VCaP (cell line): ENCODE measurements around the gene GRIA1.

ENCODE experiments used
- H3K27ac ChIP-seq: fragments of 450-650 bp; 2 replicates; pipeline ENCODE4 v1.5.1; 2017
- TF ChIP-seq, protein P1 (sequence below): fragments of 450-650 bp; conservative IDR thresholded peaks from 2 replicates; pipeline ENCODE4 v1.5.1; 2017; ENCODE audit warnings: mild to moderate bottlenecking, moderate library complexity

The GRIA1 gene

DNA sequence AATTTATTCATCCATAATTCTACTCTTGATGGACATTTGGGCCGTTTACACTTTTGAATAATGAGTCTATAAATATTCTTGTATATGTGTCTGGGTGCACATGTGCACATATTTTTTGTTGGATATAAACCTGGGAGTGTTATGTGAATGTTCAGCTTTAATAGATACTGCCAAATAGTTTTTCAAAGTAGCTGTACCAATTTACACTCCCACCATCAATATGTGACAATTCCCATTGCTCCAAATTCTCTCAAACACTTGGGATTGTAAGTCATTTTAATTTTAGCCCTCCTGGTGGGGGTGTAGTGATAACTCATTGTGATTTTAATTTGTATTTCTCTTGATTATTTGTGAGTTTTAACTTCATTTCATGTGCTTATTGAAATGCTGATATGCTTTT is 114.9 kb downstream of the GRIA1 start:
- TF ChIP-seq, protein P1, sequence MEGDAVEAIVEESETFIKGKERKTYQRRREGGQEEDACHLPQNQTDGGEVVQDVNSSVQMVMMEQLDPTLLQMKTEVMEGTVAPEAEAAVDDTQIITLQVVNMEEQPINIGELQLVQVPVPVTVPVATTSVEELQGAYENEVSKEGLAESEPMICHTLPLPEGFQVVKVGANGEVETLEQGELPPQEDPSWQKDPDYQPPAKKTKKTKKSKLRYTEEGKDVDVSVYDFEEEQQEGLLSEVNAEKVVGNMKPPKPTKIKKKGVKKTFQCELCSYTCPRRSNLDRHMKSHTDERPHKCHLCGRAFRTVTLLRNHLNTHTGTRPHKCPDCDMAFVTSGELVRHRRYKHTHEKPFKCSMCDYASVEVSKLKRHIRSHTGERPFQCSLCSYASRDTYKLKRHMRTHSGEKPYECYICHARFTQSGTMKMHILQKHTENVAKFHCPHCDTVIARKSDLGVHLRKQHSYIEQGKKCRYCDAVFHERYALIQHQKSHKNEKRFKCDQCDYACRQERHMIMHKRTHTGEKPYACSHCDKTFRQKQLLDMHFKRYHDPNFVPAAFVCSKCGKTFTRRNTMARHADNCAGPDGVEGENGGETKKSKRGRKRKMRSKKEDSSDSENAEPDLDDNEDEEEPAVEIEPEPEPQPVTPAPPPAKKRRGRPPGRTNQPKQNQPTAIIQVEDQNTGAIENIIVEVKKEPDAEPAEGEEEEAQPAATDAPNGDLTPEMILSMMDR: no peak

DNA sequence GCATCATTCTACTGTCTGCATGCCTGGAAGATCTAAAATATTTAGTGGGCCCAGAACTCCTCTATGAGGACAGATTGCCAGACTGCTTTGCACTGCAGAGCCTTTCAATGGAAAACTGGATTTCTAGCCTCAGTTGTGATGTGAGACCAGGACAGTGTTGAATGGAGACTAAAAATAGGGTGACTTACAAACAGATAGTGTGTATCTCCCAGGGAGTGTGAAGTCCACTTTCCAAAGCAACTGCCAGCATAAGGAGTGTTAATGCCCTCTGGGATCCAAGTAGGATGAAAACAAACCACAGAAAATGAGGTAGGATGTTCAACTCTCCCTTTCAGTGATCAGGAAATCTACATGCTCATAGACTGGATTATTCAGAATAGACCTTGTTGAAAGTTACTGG is 119.5 kb downstream of the GRIA1 start:
- no peak overlapping the region for H3K27ac ChIP-seq
- TF ChIP-seq, protein P1: no peak

More for the DNA sequence above, 114.9 kb downstream of the GRIA1 start:
- H3K27ac ChIP-seq: no peak overlapping the region

DNA sequence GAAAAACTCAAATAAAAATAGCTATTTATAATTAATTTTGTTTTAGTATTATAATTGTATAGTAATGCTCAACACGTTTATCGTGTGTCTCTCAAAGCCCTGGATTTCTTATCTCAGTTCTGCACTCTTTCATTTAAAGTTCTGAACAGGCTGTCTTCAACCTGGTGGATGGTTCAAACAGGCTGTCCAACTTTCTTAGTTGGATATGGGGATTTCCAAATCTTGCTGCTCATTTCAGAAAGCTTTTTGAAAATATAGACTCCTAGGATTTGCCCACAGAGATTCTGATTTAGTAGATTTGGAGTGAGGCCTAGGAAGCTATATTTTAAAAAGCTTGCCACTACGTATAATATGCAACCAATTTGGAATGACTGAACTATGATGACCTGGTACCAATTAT is 120.3 kb downstream of the GRIA1 start:
- H3K27ac ChIP-seq: no peak overlapping the region
- TF ChIP-seq, protein P1: no peak

DNA sequence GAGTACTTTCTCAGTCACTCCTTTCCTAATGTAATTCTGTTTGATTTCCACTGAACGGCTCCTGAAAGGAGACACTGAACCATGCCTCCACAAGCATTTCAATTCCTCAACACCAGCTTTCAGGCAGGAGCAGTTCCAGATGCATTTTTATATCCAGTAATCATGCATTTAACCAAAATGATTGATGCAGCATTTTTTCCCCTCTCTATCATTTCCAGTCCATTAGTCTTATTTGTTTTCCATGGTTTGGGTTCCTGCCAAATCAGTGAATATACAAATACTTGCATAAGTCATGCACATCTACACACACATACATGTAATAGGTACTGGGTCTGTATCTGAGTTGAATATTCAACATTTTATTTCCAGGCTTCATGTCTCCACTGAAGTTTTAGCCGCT is 122.7 kb downstream of the GRIA1 start:
- no peak overlapping the region for H3K27ac ChIP-seq

DNA sequence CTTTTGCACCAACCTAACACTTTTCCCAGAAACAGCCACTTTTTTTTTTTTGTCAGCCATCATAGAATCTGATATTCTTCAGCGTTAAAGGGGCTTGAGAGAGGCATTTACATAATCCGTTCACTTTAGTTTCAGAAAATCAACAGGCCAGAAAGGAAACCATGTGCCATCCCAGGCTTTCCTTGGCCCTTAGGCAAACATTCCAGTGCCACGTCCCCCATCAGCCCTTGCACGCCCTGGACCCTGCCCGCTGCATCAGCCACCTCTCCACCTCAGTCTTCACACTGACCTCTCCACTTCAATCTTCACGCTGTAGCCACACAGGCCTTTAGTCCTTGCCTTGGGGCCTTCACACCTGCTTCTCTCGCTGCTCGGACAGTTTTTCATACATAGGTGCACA is 123.2 kb downstream of the GRIA1 start:
- H3K27ac ChIP-seq: no peak overlapping the region
- TF ChIP-seq, protein P1: no peak

More for the DNA sequence above, 122.7 kb downstream of the GRIA1 start:
- TF ChIP-seq, protein P1: no peak

DNA sequence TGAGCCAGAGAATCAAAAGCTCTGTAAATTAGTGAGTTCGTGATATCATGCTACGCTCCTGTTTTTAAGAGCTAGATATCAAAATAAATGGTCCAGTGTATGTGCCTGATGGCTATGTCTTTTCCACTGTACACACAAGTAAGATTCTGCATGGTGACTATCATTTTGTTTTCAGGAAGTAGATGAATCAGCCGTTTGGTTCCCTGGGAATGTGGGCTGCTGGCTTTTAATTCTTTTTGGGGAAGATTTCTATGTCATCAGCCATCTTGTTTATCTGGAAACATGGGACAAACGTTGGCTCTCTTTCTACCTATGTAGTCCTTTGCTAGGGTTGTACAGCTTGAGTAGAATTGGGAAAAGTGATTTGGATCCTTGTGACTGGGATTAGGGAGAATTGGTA is 126.7 kb downstream of the GRIA1 start:
- TF ChIP-seq, protein P1: no peak
- H3K27ac ChIP-seq: no peak overlapping the region

DNA sequence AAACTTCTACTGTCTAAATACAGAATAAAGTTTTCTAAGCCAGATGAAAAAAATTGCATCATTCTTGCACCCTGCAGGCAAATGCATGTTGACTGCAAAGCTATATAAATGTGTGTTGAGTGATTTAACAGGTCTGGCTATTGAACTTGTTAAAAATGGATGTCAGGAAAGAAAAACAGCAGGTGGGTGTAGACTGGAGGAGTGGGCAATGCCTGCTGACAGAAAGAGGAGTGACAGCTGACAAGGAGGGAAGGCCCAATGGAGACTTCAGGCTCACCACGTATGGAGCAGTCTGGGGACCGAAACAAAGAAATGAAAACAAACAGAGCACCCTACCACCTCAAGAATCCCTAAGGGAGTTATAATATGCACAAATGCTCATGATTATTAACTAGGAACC is 127.8 kb downstream of the GRIA1 start:
- TF ChIP-seq, protein P1: no peak
- H3K27ac ChIP-seq: no peak overlapping the region

DNA sequence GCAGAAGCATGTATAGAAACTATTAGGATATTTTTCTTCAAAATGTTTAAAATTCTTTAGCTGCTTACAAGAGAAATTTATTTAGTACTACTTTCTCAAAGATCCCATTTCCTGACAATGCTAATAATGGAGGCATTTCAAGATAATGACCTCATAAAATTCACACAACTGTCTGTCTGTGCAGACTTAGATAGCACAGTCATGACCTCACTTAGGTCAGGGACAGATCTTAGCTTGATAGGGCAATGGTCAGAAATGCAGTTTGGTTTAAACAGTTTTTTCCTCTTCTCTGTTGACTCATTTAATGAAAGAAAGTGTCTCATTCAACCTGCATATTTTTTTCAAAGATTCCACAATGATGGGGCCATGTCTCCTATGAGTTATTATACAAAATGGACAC is 128.4 kb downstream of the GRIA1 start:
- no peak overlapping the region for H3K27ac ChIP-seq
- TF ChIP-seq, protein P1: no peak
